ENCODE measurements around the gene CMYA5. TPM values are rescaled to one million over a fixed set of nuclear protein-coding genes. Genes with fewer than 3 reads are reported as not detected.

Gene CMYA5
- total and polyA plus RNA-seq, 9 of the 15 experiments (the other 6 are each of a cell fraction or from before 2014, with no cell fraction given): 0.18 to 1.1 (median 0.32) TPM

- no peak for TF ChIP-seq RCOR1 (IDR thresholded peaks at IDR 0.05; ENCODE audit: borderline replicate concordance in 1 of 2, low read depth in 2 of 2, low read length in 2 of 2)
- no peak for TF ChIP-seq POLR3A (IDR thresholded peaks at IDR 0.05; ENCODE audit: borderline replicate concordance, extremely low read depth, insufficient read depth, insufficient read length)
- TF ChIP-seq ILK (tag; IDR thresholded peaks at IDR 0.05; ENCODE audit: borderline replicate concordance, low read depth): no peak
- no peak for TF ChIP-seq KLF10 (CRISPR knock-in tag; IDR thresholded peaks at IDR 0.05)
Observed at GRCh38 chr5:79699763-79700400, 10.2 kb downstream of the CMYA5 start (continued).

- no peaks in the 10 kb centered on the region for H4K20me1 ChIP-seq (replicated peaks; ENCODE audit: control insufficient read depth, insufficient read depth, low read length)
- ATAC-seq (peak; percentile 67; the same call in 2 of the 3 replicates), DNase-seq (ENCODE audit: extremely low read depth in 1 of 4, low spot score in 3 of 4) (peak; percentile 38 to 46 (median 43)), FAIRE-seq (peak; percentile 54)
- H3K79me2 ChIP-seq (ENCODE audit: control insufficient read depth, insufficient read depth, low read length): no peaks in the 10 kb centered on the region
- H3K9me1 ChIP-seq (ENCODE audit: control insufficient read depth, insufficient read depth, low read length): no peaks in the 10 kb centered on the region
- ChIA-PET CTCF (ENCODE audit: low intra/inter-chr PET ratio) (interaction anchor here (0.9 kb wide), 1 partner anchor 155 kb away, joined by 5 read pairs; no protein-coding TSS in a partner anchor), POLR2A (interaction anchor here (1.4 kb wide), 1 partner anchor 13 kb away, joined by 3 read pairs; the partner anchor contains the start of gene CMYA5)
- H3K4me1 ChIP-seq (replicated peaks in 1 of 2; ENCODE audit: control insufficient read depth in 2 of 2, insufficient read depth in 2 of 2, low read length in 2 of 2): no peaks in the 10 kb centered on the region
- H3K9me3 ChIP-seq (replicated peaks; ENCODE audit: control insufficient read depth, insufficient read depth, low read depth, low read length): no peaks in the 10 kb centered on the region
- no peak overlapping the region for H3K4me2 ChIP-seq (ENCODE audit: insufficient read depth, low read length)
- no peak overlapping the region for H3K27ac ChIP-seq (ENCODE audit: extremely low read depth, low read depth, low read length)
- no peaks in the 10 kb centered on the region for H3K27me3 ChIP-seq (ENCODE audit: control insufficient read depth in 2 of 2, insufficient read depth in 2 of 2, low read length in 2 of 2)
- no peaks in the 10 kb centered on the region for H3K36me3 ChIP-seq (ENCODE audit: control insufficient read depth, insufficient read depth, low read length)
- in situ Hi-C loops (cut with MboI) (no loop called here), intact Hi-C loops (cut with micrococcal nuclease) (loop anchor here (2.0 kb wide), 1 partner anchor 156 kb away; no protein-coding TSS in a partner anchor)
- H2AFZ ChIP-seq (ENCODE audit: low read depth, low read length): no peak overlapping the region
- no peak overlapping the region for H3K4me3 ChIP-seq
- BruUV-seq (replicated peaks): no TSS peak
- 0% methylated on average over 3 of the region's 3 CpGs for WGBS (ENCODE audit: insufficient coverage, low coverage, missing lambda C conversion rate)
- H3K9ac ChIP-seq (ENCODE audit: insufficient read depth in 1 of 2, low read depth in 2 of 2, low read length in 2 of 2): no peak overlapping the region
- no peak for TF ChIP-seq ZNF511 (CRISPR knock-in tag; IDR thresholded peaks at IDR 0.05)
- TF ChIP-seq FOSL1 (tag; conservative IDR thresholded peaks at IDR 0.05): no peak
- TF ChIP-seq SAP30 (IDR thresholded peaks at IDR 0.05; ENCODE audit: borderline replicate concordance, insufficient read depth, low read depth, low read length, poor library complexity, severe bottlenecking): no peak
- no peak for TF ChIP-seq ZNF717 (CRISPR knock-in tag; IDR thresholded peaks at IDR 0.05)
- TF ChIP-seq RAD21 (CRISPR knock-in tag; conservative IDR thresholded peaks at IDR 0.05 in 1 of 2, IDR thresholded peaks at IDR 0.05 in 1 of 2): peak; percentile 30 to 60; a peak in 3 of 4 replicates
Observed at GRCh38 chr5:79702606-79703380, 13.2 kb downstream of the CMYA5 start.

All from K562 (cell line).